CD4-positive, CD25-positive, alpha-beta regulatory T cell (primary cell): ENCODE data around the gene MAP2K6. TPM values are rescaled to one million over a fixed set of nuclear protein-coding genes. Genes with fewer than 3 reads are reported as not detected.

ENCODE experiments used
- ATAC-seq, 2 donors: fragments of 150-1000 bp; cut with Tn5 transposase; one replicate each; pipeline ENCODE4 v1.10.0; 2021; ENCODE audit warnings: low read depth in 2 of 2, moderate number of reproducible peaks in 2 of 2, moderate library complexity in 1 of 2
- DNase-seq, 3 donors: peaks; one replicate each; pipeline versions ENCODE4 v3.0.0 to v3.0.0-alpha.2; 2012 to 2022; ENCODE audit warnings: mixed read lengths in 1 of 3
- H3K27ac ChIP-seq: one replicate; pipeline ENCODE4 v1.7.0; 2013; ENCODE audit warnings: mild to moderate bottlenecking, low read length; ENCODE audit not compliant: insufficient read depth, poor library complexity, severe bottlenecking
- H3K27me3 ChIP-seq: one replicate; pipeline ENCODE4 v1.7.0; 2013; ENCODE audit warnings: low read length; ENCODE audit not compliant: control insufficient read depth, insufficient read depth
- H3K36me3 ChIP-seq: one replicate; pipeline ENCODE4 v1.7.0; 2013; ENCODE audit warnings: mild to moderate bottlenecking, low read length, moderate library complexity; ENCODE audit not compliant: control insufficient read depth, insufficient read depth
- H3K4me1 ChIP-seq: 2 replicates; pipeline ENCODE4 v1.7.0; 2013; ENCODE audit warnings: mild to moderate bottlenecking, low read length; ENCODE audit not compliant: insufficient read depth, control insufficient read depth, poor library complexity, severe bottlenecking
- H3K4me3 ChIP-seq: one replicate; pipeline ENCODE4 v1.7.0; 2013; ENCODE audit warnings: low read depth, mild to moderate bottlenecking, low read length, moderate library complexity
- H3K9me3 ChIP-seq, 2 experiments: 1 replicate in 1 of 2; 2 replicates in 1 of 2; pipeline ENCODE4 v1.7.0; 2013; ENCODE audit warnings: low read length in 2 of 2, mild to moderate bottlenecking in 1 of 2, moderate library complexity in 1 of 2; ENCODE audit not compliant: control insufficient read depth in 2 of 2
- H3K27ac Mint-ChIP-seq, 3 donors: one replicate each; pipeline ENCODE4 v1.8.0; 2020 to 2022; ENCODE audit warnings: mild to moderate bottlenecking in 3 of 3, mixed read lengths in 3 of 3, moderate library complexity in 2 of 3
- H3K27me3 Mint-ChIP-seq: one replicate; pipeline ENCODE4 v1.8.0; 2022; ENCODE audit warnings: mild to moderate bottlenecking, mixed read lengths
- H3K36me3 Mint-ChIP-seq: one replicate; pipeline ENCODE4 v1.8.0; 2020; ENCODE audit warnings: mixed read lengths
- H3K4me1 Mint-ChIP-seq, 4 donors: one replicate each; pipeline ENCODE4 v1.8.0; 2020 to 2022; ENCODE audit warnings: mixed read lengths in 4 of 4, mild to moderate bottlenecking in 1 of 4
- H3K4me3 Mint-ChIP-seq, 4 donors: one replicate each; pipeline ENCODE4 v1.8.0; 2020 to 2022; ENCODE audit warnings: mild to moderate bottlenecking in 4 of 4, mixed read lengths in 4 of 4, moderate library complexity in 3 of 4
- H3K9me3 Mint-ChIP-seq, 7 donors: one replicate each; pipeline ENCODE4 v1.8.0; 2020 to 2022; ENCODE audit warnings: mixed read lengths in 7 of 7, mild to moderate bottlenecking in 3 of 7, moderate library complexity in 2 of 7
- polyA plus RNA-seq, 4 donors: library from polyadenylated mRNA; unstranded; fragments of 300-500 nt; fragmentation: Illumina TruSeq; gene quantifications; one replicate each; pipeline ENCODE4 v1.2.3, GENCODE V29; 2021
- total RNA-seq: library from RNA; stranded (reverse); gene quantifications from one replicate; pipeline ENCODE4 v1.2.3, GENCODE V29; 2022

Gene MAP2K6
- total and polyA plus RNA-seq, 5 donors from 2014 or later, result 10.3 to 17.3 (median 14.0) TPM

DNA sequence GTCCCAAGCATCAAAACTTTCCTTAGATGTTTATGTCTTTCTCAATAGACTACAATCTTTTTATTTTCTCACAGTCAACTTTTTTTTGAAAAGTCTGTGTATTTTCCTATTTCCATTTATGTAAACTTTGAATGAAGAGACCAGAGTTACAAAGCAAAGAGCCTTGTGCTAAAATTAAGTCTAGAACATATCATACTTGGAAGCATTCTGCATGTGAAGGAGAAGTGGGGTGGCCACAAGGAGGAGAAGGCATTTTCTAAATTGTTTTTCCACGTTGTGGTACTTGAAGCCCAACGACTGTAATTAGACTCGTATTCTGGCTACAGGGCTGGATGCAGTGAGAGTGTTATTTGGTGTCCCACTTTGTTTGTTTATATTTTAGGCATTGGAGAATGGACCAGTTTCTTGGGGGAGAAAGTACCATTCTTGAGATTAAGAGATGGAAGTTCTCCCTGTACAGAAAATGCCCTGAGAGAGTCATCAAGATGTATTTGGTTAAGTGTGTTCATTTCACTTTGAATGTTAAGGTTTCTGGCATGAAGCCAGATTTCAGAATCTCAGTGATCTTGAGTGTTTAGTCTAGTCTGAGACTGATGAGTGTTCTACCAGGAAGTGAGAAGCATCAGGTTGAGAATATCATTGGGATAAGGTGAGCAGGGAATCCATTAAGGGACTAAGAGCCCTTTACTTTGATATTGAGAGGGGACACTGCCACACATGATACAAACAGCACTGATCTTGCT is 71.6 kb downstream of the MAP2K6 start:
- no peaks in the 10 kb centered on the region for H3K27me3 Mint-ChIP-seq
- Histone ChIP-seq H3K27ac (no peak overlapping the region), H3K9me3 (no peaks in the 10 kb centered on the region), H3K27me3 (no peaks in the 10 kb centered on the region), H3K4me3 (no peak overlapping the region), H3K36me3 (no peaks in the 10 kb centered on the region), H3K4me1 (no peaks in the 10 kb centered on the region)
- ATAC-seq (no peak), DNase-seq (no peak)
- no peak overlapping the region for H3K4me3 Mint-ChIP-seq
- peaks cover 29% of the 10 kb centered on the region for H3K36me3 Mint-ChIP-seq
- peaks cover 0 to 4% (median 0%) of the 10 kb centered on the region in 7 donors for H3K9me3 Mint-ChIP-seq
- H3K27ac Mint-ChIP-seq, result no peak overlapping the region
- H3K4me1 Mint-ChIP-seq, result peaks cover 0 to 5% (median 3%) of the 10 kb centered on the region in 4 donors

DNA sequence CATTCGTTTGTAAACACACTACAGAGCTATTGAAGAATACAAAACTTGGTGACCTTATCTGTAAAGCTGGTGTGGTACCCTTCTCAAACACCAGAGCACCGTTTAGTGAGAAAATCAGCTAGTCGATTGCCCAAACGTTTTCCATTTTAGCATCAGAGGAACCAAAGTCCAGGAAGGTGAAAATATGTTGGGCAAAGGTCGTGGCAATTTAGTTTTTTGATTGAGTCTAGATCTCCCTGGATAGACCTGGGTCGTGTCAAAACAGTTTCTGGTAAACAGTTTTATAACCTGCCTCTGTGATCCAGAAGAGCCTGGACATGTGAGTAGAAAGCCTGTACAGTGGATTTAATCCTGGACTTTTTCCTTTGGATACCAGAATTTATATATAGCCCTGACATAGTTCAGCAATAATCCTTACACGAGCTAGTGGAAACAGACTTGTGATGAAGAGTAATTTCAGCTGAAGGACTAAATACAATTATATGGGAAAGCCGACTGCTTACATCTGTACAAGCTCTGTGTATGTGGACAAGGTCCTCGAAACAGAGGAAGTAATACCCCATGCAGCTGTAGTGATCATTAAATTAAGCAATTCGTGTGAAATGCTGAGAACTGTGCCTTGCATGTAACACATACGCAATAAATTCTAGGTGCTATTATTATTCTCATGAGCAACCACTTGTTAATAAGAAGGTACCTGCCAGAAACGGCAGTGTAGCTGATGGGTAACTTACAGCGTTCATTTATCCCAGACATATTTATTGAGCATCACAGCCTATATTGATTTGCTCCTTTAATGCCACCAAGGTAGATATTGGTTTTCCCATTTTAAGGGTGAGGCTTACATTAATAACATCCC is 72.5 kb downstream of the MAP2K6 start:
- H3K9me3 ChIP-seq, result no peaks in the 10 kb centered on the region
- no peaks in the 10 kb centered on the region for H3K27me3 Mint-ChIP-seq

DNA sequence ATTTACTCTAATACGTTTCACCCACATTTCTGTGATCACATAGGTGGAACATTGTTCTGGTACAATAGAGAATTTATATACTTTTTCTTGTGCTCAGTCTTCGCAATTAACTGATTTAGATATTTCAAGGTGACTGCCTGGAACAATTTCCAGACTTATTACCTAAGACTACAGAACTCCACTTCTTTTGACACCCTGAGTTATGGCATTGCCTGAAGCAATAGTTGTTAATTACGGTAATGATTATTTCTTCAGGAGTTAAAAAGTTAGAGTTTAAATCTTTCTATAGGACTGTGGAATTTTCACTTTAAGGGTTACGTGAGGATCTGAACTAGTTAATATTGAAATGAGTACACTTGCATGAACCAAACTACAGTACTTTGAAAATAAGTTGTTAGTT is 74.8 kb downstream of the MAP2K6 start:
- Mint-ChIP-seq H3K27me3 (no peaks in the 10 kb centered on the region), H3K4me1 (peaks cover 0 to 9% (median 4%) of the 10 kb centered on the region in 4 donors), H3K27ac (no peak overlapping the region), H3K9me3 (peaks cover 0 to 4% (median 0%) of the 10 kb centered on the region in 7 donors), H3K4me3 (no peak overlapping the region), H3K36me3 (peaks cover 26% of the 10 kb centered on the region)
- Histone ChIP-seq H3K9me3 (no peaks in the 10 kb centered on the region), H3K36me3 (no peaks in the 10 kb centered on the region), H3K27ac (no peak overlapping the region), H3K4me1 (no peaks in the 10 kb centered on the region), H3K27me3 (no peaks in the 10 kb centered on the region), H3K4me3 (no peak overlapping the region)
- no peak for ATAC-seq
- DNase-seq, result no peak

More for the DNA sequence above, 72.5 kb downstream of the MAP2K6 start:
- no peaks in the 10 kb centered on the region for H3K27me3 ChIP-seq
- Mint-ChIP-seq H3K27ac (no peak overlapping the region), H3K4me3 (no peak overlapping the region), H3K9me3 (peaks cover 0 to 4% (median 0%) of the 10 kb centered on the region in 7 donors), H3K36me3 (peaks cover 26% of the 10 kb centered on the region), H3K4me1 (peaks cover 0 to 5% (median 3%) of the 10 kb centered on the region in 4 donors)
- no peak for DNase-seq
- H3K27ac ChIP-seq, result no peak overlapping the region
- H3K4me3 ChIP-seq, result no peak overlapping the region
- H3K36me3 ChIP-seq, result no peaks in the 10 kb centered on the region
- no peak for ATAC-seq
- H3K4me1 ChIP-seq, result no peaks in the 10 kb centered on the region

DNA sequence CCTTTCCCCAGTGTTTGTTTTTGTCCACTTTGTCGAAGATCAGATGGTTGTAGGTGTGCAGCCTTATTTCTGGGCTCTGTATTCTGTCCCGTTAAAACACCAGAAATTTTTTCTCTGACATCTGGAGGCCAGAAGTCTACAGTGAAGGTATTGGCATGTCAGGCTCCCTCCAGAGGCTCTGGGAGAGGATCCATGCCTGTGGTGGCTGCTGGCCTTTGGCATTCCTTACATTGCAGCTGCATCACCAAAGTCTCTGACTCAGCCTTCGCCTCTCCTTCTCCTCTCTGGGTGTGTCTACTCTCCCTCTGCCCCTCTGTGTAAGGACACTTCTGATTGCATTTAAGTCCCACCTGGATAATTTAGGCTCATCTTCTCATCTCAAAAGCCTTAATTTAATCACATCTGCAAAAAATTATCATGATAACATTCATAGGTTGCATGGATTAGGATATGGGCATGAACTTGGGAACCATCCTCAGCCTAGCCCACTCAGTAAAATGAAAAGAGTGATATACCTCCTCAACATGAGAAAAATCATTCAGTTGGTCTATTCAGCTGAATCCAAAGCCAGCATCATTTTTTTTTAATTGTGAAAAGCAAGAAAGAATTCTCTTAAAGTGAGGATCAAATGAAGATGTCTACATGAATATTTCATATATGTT is 78.0 kb downstream of the MAP2K6 start:
- Mint-ChIP-seq H3K36me3 (peaks cover 8% of the 10 kb centered on the region), H3K4me3 (no peak overlapping the region), H3K9me3 (peaks cover 0 to 4% (median 0%) of the 10 kb centered on the region in 7 donors), H3K27ac (no peak overlapping the region), H3K4me1 (peaks cover 0 to 15% (median 7%) of the 10 kb centered on the region in 4 donors), H3K27me3 (no peaks in the 10 kb centered on the region)
- Histone ChIP-seq H3K27ac (no peak overlapping the region), H3K4me3 (no peak overlapping the region), H3K9me3 (no peaks in the 10 kb centered on the region), H3K27me3 (no peaks in the 10 kb centered on the region), H3K36me3 (no peaks in the 10 kb centered on the region), H3K4me1 (no peaks in the 10 kb centered on the region)
- DNase-seq (no peak), ATAC-seq (no peak)

DNA sequence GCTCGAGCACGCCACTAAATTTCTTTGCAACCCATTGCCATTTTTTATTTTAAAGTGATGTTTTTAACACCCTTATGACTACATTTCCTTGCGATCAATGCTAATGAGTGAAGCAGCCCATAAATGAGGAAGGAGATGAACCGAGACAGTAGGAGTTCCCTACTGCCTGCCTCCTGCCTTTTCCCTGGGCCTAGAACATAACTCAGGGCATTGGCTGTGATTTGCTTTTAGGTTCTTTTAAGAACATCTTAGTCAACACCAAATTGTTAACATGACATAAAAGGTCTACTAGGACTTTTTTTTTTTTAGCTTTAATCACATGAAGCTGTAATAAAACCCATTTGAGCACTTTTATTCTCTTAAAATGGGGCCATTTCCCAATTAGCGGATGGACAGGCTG is 81.3 kb downstream of the MAP2K6 start:
- Mint-ChIP-seq H3K27me3 (no peaks in the 10 kb centered on the region), H3K4me3 (no peak overlapping the region), H3K36me3 (peaks cover 6% of the 10 kb centered on the region), H3K9me3 (peaks cover 0 to 3% (median 0%) of the 10 kb centered on the region in 7 donors), H3K27ac (no peak overlapping the region), H3K4me1 (peaks cover 5 to 21% (median 10%) of the 10 kb centered on the region in 4 donors)
- Histone ChIP-seq H3K27me3 (no peaks in the 10 kb centered on the region), H3K4me3 (no peak overlapping the region), H3K4me1 (no peaks in the 10 kb centered on the region), H3K27ac (no peak overlapping the region), H3K36me3 (no peaks in the 10 kb centered on the region), H3K9me3 (no peaks in the 10 kb centered on the region)
- no peak for DNase-seq
- no peak for ATAC-seq

DNA sequence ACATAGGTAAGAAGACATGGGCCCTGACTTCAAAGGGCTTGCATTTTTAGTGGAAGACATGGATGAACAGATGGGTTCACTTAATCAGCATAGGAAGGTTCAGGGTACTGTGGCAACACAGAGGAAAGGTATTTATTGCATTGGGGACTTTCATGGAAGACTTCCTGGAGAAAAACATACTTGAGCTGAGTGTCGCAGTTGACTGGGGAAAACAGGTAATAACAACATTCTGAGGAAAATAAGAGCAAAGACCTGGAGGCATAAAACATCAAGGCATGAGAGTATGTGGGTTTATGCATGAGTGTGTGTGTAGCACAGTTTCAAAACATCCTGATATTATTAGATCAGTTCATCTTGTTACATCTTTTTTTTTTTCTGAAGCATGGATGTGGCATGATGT is 82.7 kb downstream of the MAP2K6 start:
- no peaks in the 10 kb centered on the region for H3K9me3 Mint-ChIP-seq
- Histone ChIP-seq H3K27me3 (no peaks in the 10 kb centered on the region), H3K9me3 (no peaks in the 10 kb centered on the region), H3K27ac (no peak overlapping the region), H3K36me3 (no peaks in the 10 kb centered on the region), H3K4me3 (no peak overlapping the region), H3K4me1 (no peaks in the 10 kb centered on the region)
- no peaks in the 10 kb centered on the region for H3K27me3 Mint-ChIP-seq
- H3K27ac Mint-ChIP-seq, result no peak overlapping the region
- DNase-seq, result no peak
- no peak for ATAC-seq
- no peak overlapping the region for H3K4me3 Mint-ChIP-seq
- peaks cover 5 to 26% (median 20%) of the 10 kb centered on the region in 4 donors for H3K4me1 Mint-ChIP-seq
- peaks cover 3% of the 10 kb centered on the region for H3K36me3 Mint-ChIP-seq

DNA sequence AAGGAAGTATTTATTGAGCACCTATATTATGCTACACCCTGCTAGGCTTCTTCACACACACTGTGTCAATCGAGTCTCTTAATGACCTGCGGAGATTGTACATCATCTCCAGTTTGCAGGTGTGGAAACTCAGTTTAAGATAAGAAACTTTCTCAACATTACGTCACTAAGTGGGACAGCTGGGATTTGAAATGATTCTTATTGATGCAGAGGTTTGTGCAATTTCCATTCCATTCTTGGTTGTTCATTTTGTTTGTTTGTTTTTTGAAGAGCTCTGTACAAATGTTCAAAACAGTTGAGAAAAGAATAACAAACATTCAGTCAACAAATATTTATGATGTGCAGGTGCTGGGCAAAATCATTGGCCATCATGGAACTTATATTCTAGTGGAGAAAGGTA is 84.8 kb downstream of the MAP2K6 start:
- Histone ChIP-seq H3K9me3 (no peaks in the 10 kb centered on the region), H3K4me3 (no peak overlapping the region), H3K27ac (no peak overlapping the region), H3K36me3 (no peaks in the 10 kb centered on the region), H3K4me1 (no peaks in the 10 kb centered on the region), H3K27me3 (no peaks in the 10 kb centered on the region)
- no peaks in the 10 kb centered on the region for H3K36me3 Mint-ChIP-seq
- H3K9me3 Mint-ChIP-seq, result no peaks in the 10 kb centered on the region
- DNase-seq (no peak), ATAC-seq (no peak)
- no peaks in the 10 kb centered on the region for H3K27me3 Mint-ChIP-seq
- H3K4me1 Mint-ChIP-seq, result peaks cover 5 to 29% (median 21%) of the 10 kb centered on the region in 4 donors
- no peak overlapping the region for H3K27ac Mint-ChIP-seq
- H3K4me3 Mint-ChIP-seq, result no peak overlapping the region
